ENCODE measurements around the gene CTBP1. TPM values are rescaled to one million over a fixed set of nuclear protein-coding genes. Genes with fewer than 3 reads are reported as not detected.

CTBP1 gene
- polyA plus RNA-seq, 4 donors = 130 to 166 (median 139) TPM

- DNase-seq (ENCODE audit: low read depth in 4 of 4, low spot score in 3 of 4) = no peak
Measured at GRCh38 chr4:1285151-1285789, 36.3 kb upstream of the CTBP1 start.

GRCh38 chr4:1283711-1284110, 34.8 kb upstream of the CTBP1 start:
- no peak for DNase-seq (ENCODE audit: low read depth in 4 of 4, low spot score in 3 of 4)

- no peak for DNase-seq (ENCODE audit: low read depth in 4 of 4, low spot score in 3 of 4)
Measured at GRCh38 chr4:1279253-1279652, 30.3 kb upstream of the CTBP1 start.

GRCh38 chr4:1277667-1278665, 29.0 kb upstream of the CTBP1 start:
- no peak for DNase-seq (ENCODE audit: low read depth in 4 of 4, low spot score in 3 of 4)

GRCh38 chr4:1276984-1277383, 28.1 kb upstream of the CTBP1 start:
- no peak for DNase-seq (ENCODE audit: low read depth in 4 of 4, low spot score in 3 of 4)

- DNase-seq (ENCODE audit: low read depth in 4 of 4, low spot score in 3 of 4) = no peak
Measured at GRCh38 chr4:1274871-1275270, 25.9 kb upstream of the CTBP1 start.

GRCh38 chr4:1271686-1272085, 22.8 kb upstream of the CTBP1 start:
- DNase-seq (ENCODE audit: low read depth in 4 of 4, low spot score in 3 of 4) = no peak

GRCh38 chr4:1269209-1269608, 20.3 kb upstream of the CTBP1 start:
- no peak for DNase-seq (ENCODE audit: low read depth in 4 of 4, low spot score in 3 of 4)

- no peak for DNase-seq (ENCODE audit: low read depth in 4 of 4, low spot score in 3 of 4)
Measured at GRCh38 chr4:1266881-1267763, 18.2 kb upstream of the CTBP1 start.

GRCh38 chr4:1265351-1265750, 16.4 kb upstream of the CTBP1 start:
- no peak for DNase-seq (ENCODE audit: low read depth in 4 of 4, low spot score in 3 of 4)

GRCh38 chr4:1264942-1265341, 16.0 kb upstream of the CTBP1 start:
- no peak for DNase-seq (ENCODE audit: low read depth in 4 of 4, low spot score in 3 of 4)

GRCh38 chr4:1261107-1261928, 12.4 kb upstream of the CTBP1 start:
- no peak for DNase-seq (ENCODE audit: low read depth in 4 of 4, low spot score in 3 of 4)

GRCh38 chr4:1260418-1261106, 11.6 kb upstream of the CTBP1 start:
- no peak for DNase-seq (ENCODE audit: low read depth in 4 of 4, low spot score in 3 of 4)

- no peak for DNase-seq (ENCODE audit: low read depth in 4 of 4, low spot score in 3 of 4)
Measured at GRCh38 chr4:1259966-1260365, 11.0 kb upstream of the CTBP1 start.

GRCh38 chr4:1258457-1258856, 9.5 kb upstream of the CTBP1 start:
- no peak for DNase-seq (ENCODE audit: low read depth in 4 of 4, low spot score in 3 of 4)

- DNase-seq (ENCODE audit: low read depth in 4 of 4, low spot score in 3 of 4) = no peak
Measured at GRCh38 chr4:1255699-1256098, 6.8 kb upstream of the CTBP1 start.

GRCh38 chr4:1255151-1255550, 6.2 kb upstream of the CTBP1 start:
- DNase-seq (ENCODE audit: low read depth in 4 of 4, low spot score in 3 of 4) = no peak

GRCh38 chr4:1253831-1254230, 4.9 kb upstream of the CTBP1 start:
- no peak for DNase-seq (ENCODE audit: low read depth in 4 of 4, low spot score in 3 of 4)

- no peak for DNase-seq (ENCODE audit: low read depth in 4 of 4, low spot score in 3 of 4)
Measured at GRCh38 chr4:1252928-1253492, 4.1 kb upstream of the CTBP1 start.
